Spleen (tissue), 11 donors: ENCODE measurements around the gene NOP56. TPM values are rescaled to one million over a fixed set of nuclear protein-coding genes. Genes with fewer than 3 reads are reported as not detected.

Experiments
- DNase-seq: peaks from one replicate; pipeline ENCODE4 v3.0.0-alpha.2; 2020
- H3K27ac ChIP-seq, 8 donors: fragments of 200-600 bp; sonication (generic) in 7 of 8; 1 replicate in 4 of 8; 2 replicates in 4 of 8; pipeline versions ENCODE4 v1.5.0 to v1.8.0; 2016 to 2021; ENCODE audit warnings: inconsistent platforms in 4 of 8, mild to moderate bottlenecking in 4 of 8, moderate library complexity in 1 of 8
- H3K27me3 ChIP-seq, 7 donors: fragments of 200-600 bp; sonication (generic) in 6 of 7; replicated peaks in 1 of 7; 1 replicate in 4 of 7; 2 replicates in 3 of 7; pipeline versions ENCODE4 v1.5.0 to v1.8.0; 2016 to 2021; ENCODE audit warnings: inconsistent platforms in 3 of 7, mild to moderate bottlenecking in 1 of 7
- H3K36me3 ChIP-seq, 6 donors: fragments of 200-600 bp; sonication (generic) in 5 of 6; 1 replicate in 4 of 6; 2 replicates in 2 of 6; pipeline versions ENCODE4 v1.5.0 to v1.8.0; 2016 to 2021; ENCODE audit warnings: inconsistent platforms in 2 of 6
- H3K4me1 ChIP-seq, 6 donors: fragments of 200-600 bp; sonication (generic) in 5 of 6; 1 replicate in 3 of 6; 2 replicates in 3 of 6; pipeline versions ENCODE4 v1.5.0 to v1.8.0; 2016 to 2021; ENCODE audit warnings: inconsistent platforms in 3 of 6
- H3K4me3 ChIP-seq, 8 donors: fragments of 200-600 bp; sonication (generic) in 7 of 8; 1 replicate in 4 of 8; 2 replicates in 4 of 8; pipeline versions ENCODE4 v1.5.0 to v1.8.0; 2016 to 2021; ENCODE audit warnings: inconsistent platforms in 4 of 8, mild to moderate bottlenecking in 4 of 8, moderate library complexity in 2 of 8
- H3K9me3 ChIP-seq, 8 donors: fragments of 200-600 bp; sonication (generic) in 7 of 8; 1 replicate in 4 of 8; 2 replicates in 4 of 8; pipeline versions ENCODE4 v1.5.0 to v1.8.0; 2016 to 2021; ENCODE audit warnings: inconsistent platforms in 4 of 8
- CTCF ChIP-seq, 11 experiments: fragments of 200-600 bp in 7 of 11; fragments of 450-650 bp in 4 of 11; sonication (generic) in 4 of 11; IDR thresholded peaks in 8 of 11; conservative IDR thresholded peaks in 3 of 11; 1 replicate in 7 of 11; 2 replicates in 4 of 11; pipeline versions ENCODE4 v1.4.0 to v1.8.0; 2016 to 2021; ENCODE audit warnings: antibody characterized with exemption in 11 of 11, inconsistent platforms in 4 of 11, mild to moderate bottlenecking in 1 of 11
- POLR2A ChIP-seq, 3 donors: fragments of 450-650 bp; IDR thresholded peaks; one replicate each; pipeline ENCODE4 v1.5.1; 2017; ENCODE audit warnings: antibody characterized with exemption in 3 of 3, mild to moderate bottlenecking in 1 of 3
- POLR2AphosphoS5 ChIP-seq, 3 donors: sonication (generic); formaldehyde crosslinking; IDR thresholded peaks; one replicate each; pipeline ENCODE4 v1.5.1; 2017; ENCODE audit warnings: antibody characterized with exemption in 3 of 3
- WGBS, 5 donors: extraction: QIAGEN DNeasy Blood & Tissue Kit in 3 of 5; methylation state at CpG; one replicate each; pipeline versions ENCODE4 v1.1.5 to v1.1.7; 2013 to 2018; 5-methylcytosine and 5-hydroxymethylcytosine counted together
- intact Hi-C: fragments of 100-400 bp; cut with DNase I; formaldehyde crosslinking; loops from one replicate; pipeline ENCODE4 v1.15.0; 2023; ENCODE audit warnings: low total_unique reads
- polyA plus RNA-seq, 3 donors: library from polyadenylated mRNA; stranded (reverse); fragments of 200-250 nt; gene quantifications; one replicate each; pipeline ENCODE4 v1.2.1, GENCODE V29; 2013
- total RNA-seq, 7 donors: library from RNA; depleted of rRNA in 3 of 7; stranded (reverse); fragments of >200 nt in 3 of 7; fragmentation: NEBNext Ultra II Directional in 4 of 7; extraction: Animal tissue kit (Norgen Biotek cat#: 25700) in 4 of 7; gene quantifications; one replicate each; pipeline versions ENCODE4 v1.1.0 to v1.2.1, GENCODE V29; 2016 to 2021
- donor health status: healthy with polysubstance abuse.
- donor health status: DM: no; HTN: no; CAD: no; lungs with moderate emphysema.
- donor health status: DM: no; HTN: no; CAD: no.
- donor health status: Bipolar disorder and iron deficiency.
- donor health status: healthy.
- donor health status: DM: no; HTN: no; CAD: no.
- donor health status: DM: yes; HTN: yes; CAD: no.

NOP56 gene
- total and polyA plus RNA-seq, 10 donors: 82.1 to 208 (median 136) TPM

GRCh38 chr20:2697768-2698167 is 45.3 kb downstream of the NOP56 start:
- 56 to 83% (median 62%) methylated on average over 3 of the region's 3 CpGs for WGBS, 5 donors
- Histone ChIP-seq H3K4me1 (peaks cover 0 to 16% (median 9%) of the 10 kb centered on the region in 6 donors), H3K27ac (no peak overlapping the region), H3K4me3 (no peak overlapping the region), H3K27me3 (peaks cover 0 to 77% (median 30%) of the 10 kb centered on the region in 7 donors), H3K9me3 (no peaks in the 10 kb centered on the region), H3K36me3 (no peaks in the 10 kb centered on the region)
- peak; percentile 53 for DNase-seq
- TF ChIP-seq POLR2A (IDR thresholded peaks at IDR 0.05) (no peak), CTCF (IDR thresholded peaks at IDR 0.05 in 8 of 11, conservative IDR thresholded peaks at IDR 0.05 in 3 of 11) (no peak), POLR2AphosphoS5 (IDR thresholded peaks at IDR 0.05) (no peak)
- intact Hi-C loops: no loop called here

- no peak for TF ChIP-seq CTCF (IDR thresholded peaks at IDR 0.05 in 8 of 11, conservative IDR thresholded peaks at IDR 0.05 in 3 of 11)
- TF ChIP-seq POLR2A (IDR thresholded peaks at IDR 0.05): no peak
- no peak for TF ChIP-seq POLR2AphosphoS5 (IDR thresholded peaks at IDR 0.05)
- 57 to 83% (median 81%) methylated on average over 4 of the region's 4 CpGs for WGBS, 5 donors
- H3K27ac ChIP-seq: no peak overlapping the region
- peak; percentile 57 for DNase-seq
- peaks cover 0 to 73% (median 30%) of the 10 kb centered on the region in 7 donors for H3K27me3 ChIP-seq
- peaks cover 0 to 15% (median 8%) of the 10 kb centered on the region in 6 donors for H3K4me1 ChIP-seq
- no peaks in the 10 kb centered on the region for H3K36me3 ChIP-seq
- intact Hi-C loops: no loop called here
- H3K9me3 ChIP-seq: no peaks in the 10 kb centered on the region
- H3K4me3 ChIP-seq: no peak overlapping the region
Observed at GRCh38 chr20:2698186-2698817, 45.9 kb downstream of the NOP56 start.

- H3K4me1 ChIP-seq: peaks cover 0 to 9% (median 2%) of the 10 kb centered on the region in 6 donors
- H3K4me3 ChIP-seq: no peak overlapping the region
- H3K9me3 ChIP-seq: no peaks in the 10 kb centered on the region
- intact Hi-C loops: no loop called here
- no peaks in the 10 kb centered on the region for H3K36me3 ChIP-seq
- TF ChIP-seq POLR2AphosphoS5 (IDR thresholded peaks at IDR 0.05) (no peak), POLR2A (IDR thresholded peaks at IDR 0.05) (no peak), CTCF (IDR thresholded peaks at IDR 0.05 in 8 of 11, conservative IDR thresholded peaks at IDR 0.05 in 3 of 11) (no peak)
- H3K27me3 ChIP-seq: peaks cover 0 to 67% (median 25%) of the 10 kb centered on the region in 7 donors
- H3K27ac ChIP-seq: no peak overlapping the region
- 75 to 83% (median 79%) methylated on average over 4 of the region's 4 CpGs for WGBS, 5 donors
- peak; percentile 61 for DNase-seq
Observed at GRCh38 chr20:2698912-2699311, 46.5 kb downstream of the NOP56 start.

- TF ChIP-seq CTCF (IDR thresholded peaks at IDR 0.05 in 8 of 11, conservative IDR thresholded peaks at IDR 0.05 in 3 of 11): no peak
- TF ChIP-seq POLR2AphosphoS5 (IDR thresholded peaks at IDR 0.05): no peak
- no peak for TF ChIP-seq POLR2A (IDR thresholded peaks at IDR 0.05)
- WGBS, 5 donors: 72 to 91% (median 78%) methylated on average over 4 to 5 of the region's 5 CpGs
- intact Hi-C loops: no loop called here
- no peaks in the 10 kb centered on the region for H3K36me3 ChIP-seq
- H3K27ac ChIP-seq: no peak overlapping the region
- H3K4me1 ChIP-seq: no peaks in the 10 kb centered on the region
- no peak overlapping the region for H3K4me3 ChIP-seq
- DNase-seq: no peak
- no peaks in the 10 kb centered on the region for H3K9me3 ChIP-seq
- H3K27me3 ChIP-seq: peaks cover 0 to 62% (median 15%) of the 10 kb centered on the region in 7 donors
Observed at GRCh38 chr20:2699775-2700413, 47.5 kb downstream of the NOP56 start.
